Cardiac fibroblast (primary cell): Measurements from ENCODE around the gene RCBTB2.

Source experiments
- DNase-seq, 2 donors: peaks; one replicate each; pipeline versions ENCODE4 v3.0.0 to v3.0.0-alpha.2; 2010; ENCODE audit warnings: low read depth in 2 of 2
- H3K4me3 ChIP-seq, 2 donors: replicated peaks in 1 of 2; 1 replicate in 1 of 2; 2 replicates in 1 of 2; pipeline ENCODE4 v1.5.1; 2011; ENCODE audit warnings: low read depth in 2 of 2, low read length in 2 of 2, mild to moderate bottlenecking in 2 of 2, moderate library complexity in 1 of 2
- TF ChIP-seq, protein P1 (sequence below): IDR thresholded peaks from one replicate; pipeline ENCODE4 v1.5.1; 2011; ENCODE audit warnings: low read depth, mild to moderate bottlenecking, low read length, inconsistent platforms

The RCBTB2 gene

DNA sequence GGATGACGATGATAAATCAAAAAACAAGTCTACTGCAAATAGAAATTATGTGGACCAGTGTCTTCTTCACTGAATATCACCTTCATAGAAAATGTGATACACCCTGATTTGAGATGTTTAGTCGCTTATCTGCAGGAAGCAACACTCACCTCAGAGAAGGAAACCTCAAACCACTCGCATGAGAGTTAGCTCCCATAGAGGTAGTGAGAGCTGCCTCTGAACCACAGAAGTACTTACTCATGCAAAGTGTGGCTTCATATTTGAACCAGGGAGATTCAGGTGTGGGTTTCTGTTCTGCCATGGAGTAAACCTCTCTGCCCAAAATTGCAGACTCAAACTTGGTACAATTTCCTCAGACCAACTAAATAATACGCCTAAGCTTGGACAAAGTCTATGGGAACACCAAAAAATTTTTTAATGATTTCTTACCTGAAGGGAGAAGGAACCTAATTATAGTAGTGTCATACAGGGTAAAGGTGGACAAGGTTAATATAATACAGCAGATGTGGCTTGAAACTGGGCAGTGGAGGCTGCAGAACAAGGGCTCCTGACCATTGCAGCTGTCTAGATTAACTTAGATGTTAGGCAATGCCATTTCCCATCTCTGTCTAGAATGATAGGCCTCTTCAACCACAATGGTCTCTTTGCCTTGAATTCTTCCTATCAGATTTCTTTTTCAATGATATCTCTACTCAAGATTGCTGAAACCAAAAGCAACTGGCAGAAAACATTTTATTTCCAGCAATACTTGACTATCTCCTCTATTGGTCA, 29.6 kb upstream of the RCBTB2 start:
- no peak overlapping the region for H3K4me3 ChIP-seq
- DNase-seq = no peak
- TF ChIP-seq, protein P1, sequence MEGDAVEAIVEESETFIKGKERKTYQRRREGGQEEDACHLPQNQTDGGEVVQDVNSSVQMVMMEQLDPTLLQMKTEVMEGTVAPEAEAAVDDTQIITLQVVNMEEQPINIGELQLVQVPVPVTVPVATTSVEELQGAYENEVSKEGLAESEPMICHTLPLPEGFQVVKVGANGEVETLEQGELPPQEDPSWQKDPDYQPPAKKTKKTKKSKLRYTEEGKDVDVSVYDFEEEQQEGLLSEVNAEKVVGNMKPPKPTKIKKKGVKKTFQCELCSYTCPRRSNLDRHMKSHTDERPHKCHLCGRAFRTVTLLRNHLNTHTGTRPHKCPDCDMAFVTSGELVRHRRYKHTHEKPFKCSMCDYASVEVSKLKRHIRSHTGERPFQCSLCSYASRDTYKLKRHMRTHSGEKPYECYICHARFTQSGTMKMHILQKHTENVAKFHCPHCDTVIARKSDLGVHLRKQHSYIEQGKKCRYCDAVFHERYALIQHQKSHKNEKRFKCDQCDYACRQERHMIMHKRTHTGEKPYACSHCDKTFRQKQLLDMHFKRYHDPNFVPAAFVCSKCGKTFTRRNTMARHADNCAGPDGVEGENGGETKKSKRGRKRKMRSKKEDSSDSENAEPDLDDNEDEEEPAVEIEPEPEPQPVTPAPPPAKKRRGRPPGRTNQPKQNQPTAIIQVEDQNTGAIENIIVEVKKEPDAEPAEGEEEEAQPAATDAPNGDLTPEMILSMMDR = no peak

DNA sequence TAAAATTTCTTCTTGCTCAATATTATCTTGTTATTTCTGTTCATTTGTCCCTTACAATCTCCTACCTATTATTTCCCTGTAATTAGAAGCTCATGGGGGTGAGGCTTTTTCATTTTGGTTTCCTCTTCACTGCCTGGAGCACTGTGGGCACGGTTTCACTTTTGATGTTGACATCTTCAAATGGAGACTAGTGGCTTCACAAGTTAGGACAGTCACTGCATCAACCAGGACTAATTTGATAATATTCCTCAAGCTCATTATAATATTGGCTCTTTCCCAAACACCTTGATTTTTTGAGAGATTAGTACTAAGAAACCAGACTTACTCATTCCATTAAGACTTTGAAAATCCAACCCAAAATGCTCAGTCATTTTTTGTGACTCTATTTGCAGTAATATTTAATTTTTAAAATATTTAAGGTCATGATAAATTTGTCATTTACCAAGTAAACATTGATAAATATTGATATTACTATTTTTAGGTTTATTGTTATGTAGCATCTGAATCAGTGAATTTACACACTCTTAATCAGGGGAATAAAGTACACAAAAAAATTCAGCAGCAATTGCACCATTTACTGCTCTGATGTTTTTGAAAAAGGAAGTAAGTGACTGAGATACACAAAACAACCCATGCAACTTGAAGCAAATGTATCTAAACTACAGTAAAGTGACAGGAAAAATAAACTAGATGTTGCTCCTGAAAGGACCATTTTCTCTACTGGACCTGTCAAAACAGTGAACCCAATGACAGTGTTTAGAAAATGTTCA, 28.8 kb upstream of the RCBTB2 start:
- no peak overlapping the region for H3K4me3 ChIP-seq
- no peak for DNase-seq
- TF ChIP-seq, protein P1 = no peak

DNA sequence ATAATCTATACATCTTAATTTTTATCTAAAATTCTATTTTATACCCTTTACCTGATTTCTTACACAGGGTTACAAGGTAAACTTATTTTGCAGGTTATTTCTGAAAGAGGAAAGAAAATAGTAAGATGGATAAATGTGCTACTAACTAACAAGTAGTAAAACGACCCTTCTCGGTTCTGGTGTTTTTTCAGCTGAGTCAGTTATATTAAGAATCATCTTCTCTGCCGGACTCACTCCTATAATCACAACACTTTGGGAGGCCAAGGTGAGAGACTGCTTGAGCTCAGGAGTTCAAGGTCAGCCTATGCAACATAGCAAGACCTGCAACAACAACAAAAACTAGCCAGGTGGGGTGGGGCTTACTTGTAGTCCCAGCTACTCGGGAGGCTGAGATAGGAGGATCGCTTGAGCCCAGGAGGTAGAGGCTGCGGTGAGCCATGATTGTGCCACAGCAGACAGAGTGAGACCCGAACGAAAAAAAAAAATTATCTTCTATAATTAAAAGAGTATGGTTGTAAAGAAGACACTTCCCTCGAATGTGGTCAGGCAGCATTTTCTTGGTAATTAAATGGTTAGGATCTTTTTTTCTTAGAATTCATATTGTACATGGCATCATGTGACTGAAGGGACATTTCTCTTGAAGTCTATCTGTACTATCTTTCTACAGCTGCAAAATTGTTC, 27.9 kb upstream of the RCBTB2 start:
- DNase-seq = no peak
- TF ChIP-seq, protein P1 = no peak
- H3K4me3 ChIP-seq = no peak overlapping the region

DNA sequence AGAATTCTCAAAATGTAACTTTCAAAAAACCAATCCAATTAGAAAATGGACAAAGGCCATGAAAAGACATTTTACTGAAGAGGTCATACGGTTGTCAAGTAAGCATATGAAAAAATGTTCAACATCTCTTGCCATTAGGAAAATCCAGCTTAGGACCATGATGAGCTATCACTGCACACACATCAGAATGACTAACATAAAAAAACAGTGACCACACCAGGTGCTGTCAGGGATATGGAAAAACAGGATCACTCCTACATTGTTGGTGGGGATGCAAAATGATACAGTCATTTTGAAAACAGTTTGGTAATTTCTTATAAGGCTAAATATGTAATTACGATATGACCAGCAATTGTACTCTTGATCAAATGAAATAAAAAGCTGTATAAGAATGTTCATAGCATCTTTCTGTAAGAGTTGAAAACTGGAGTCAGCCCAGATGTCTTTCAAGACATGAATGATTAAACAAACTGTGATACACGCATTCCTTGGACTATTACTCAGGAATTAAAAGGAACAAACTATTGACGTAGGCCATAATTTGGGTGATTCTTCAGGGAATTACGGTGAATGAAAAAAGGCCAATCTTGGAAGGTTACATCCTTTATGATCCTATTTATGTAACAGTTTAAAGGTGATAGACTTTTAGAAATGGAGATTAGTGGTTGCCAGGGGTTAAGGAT, 26.9 kb upstream of the RCBTB2 start:
- TF ChIP-seq, protein P1 = no peak
- peak; percentile 40 to 90 for DNase-seq
- H3K4me3 ChIP-seq = no peak overlapping the region

DNA sequence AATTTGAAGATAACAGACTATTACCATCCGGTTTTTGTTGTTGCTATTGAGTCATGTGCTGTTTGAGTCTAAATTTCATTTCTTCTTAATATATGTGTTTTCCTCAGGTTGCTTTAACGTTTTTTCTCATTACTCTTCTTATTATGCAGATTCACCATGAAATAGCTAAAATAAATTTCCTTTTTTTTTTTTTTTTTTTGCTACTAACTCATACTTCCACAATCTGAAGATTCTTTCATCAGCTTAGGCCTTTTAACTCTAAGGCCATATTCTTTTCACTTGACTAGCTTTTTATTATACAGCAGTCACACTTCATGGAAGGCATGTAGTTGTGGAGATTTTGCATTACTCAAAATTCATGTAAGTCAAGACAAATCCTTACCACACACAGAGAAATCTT, 23.9 kb upstream of the RCBTB2 start:
- no peak overlapping the region for H3K4me3 ChIP-seq
- no peak for DNase-seq
- TF ChIP-seq, protein P1 = no peak

DNA sequence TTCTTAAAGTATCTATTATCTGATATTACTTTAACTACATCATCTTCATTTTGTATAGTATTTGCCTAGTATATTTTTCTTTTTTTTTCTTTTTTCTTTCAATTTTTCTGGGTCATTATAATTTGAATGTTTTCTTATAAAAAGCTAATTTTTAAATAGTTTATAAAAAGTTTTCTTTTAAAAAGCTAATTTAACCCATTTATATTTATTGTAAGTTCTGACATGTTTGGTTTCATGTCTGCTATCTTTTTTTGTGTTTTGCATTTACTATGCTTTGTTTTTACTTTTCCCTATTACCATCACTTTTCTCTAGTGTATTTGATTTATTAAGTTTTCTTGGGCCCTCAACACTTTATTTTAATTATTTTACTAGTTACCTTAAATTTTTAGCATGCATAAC, 22.6 kb upstream of the RCBTB2 start:
- H3K4me3 ChIP-seq = no peak overlapping the region
- TF ChIP-seq, protein P1 = no peak
- DNase-seq = no peak
